ENCODE measurements around the gene SOX6. TPM values are rescaled to one million over a fixed set of nuclear protein-coding genes. Genes with fewer than 3 reads are reported as not detected.
"Not testable (repeated sequence)": the region's sequence is repeated elsewhere in the genome, so short reads cannot be mapped to it uniquely, and the experiment has no call there.

The SOX6 gene
- total RNA-seq (2014; rRNA removed; shearing (Covaris generic)), result not detected in 2 replicates

DNA sequence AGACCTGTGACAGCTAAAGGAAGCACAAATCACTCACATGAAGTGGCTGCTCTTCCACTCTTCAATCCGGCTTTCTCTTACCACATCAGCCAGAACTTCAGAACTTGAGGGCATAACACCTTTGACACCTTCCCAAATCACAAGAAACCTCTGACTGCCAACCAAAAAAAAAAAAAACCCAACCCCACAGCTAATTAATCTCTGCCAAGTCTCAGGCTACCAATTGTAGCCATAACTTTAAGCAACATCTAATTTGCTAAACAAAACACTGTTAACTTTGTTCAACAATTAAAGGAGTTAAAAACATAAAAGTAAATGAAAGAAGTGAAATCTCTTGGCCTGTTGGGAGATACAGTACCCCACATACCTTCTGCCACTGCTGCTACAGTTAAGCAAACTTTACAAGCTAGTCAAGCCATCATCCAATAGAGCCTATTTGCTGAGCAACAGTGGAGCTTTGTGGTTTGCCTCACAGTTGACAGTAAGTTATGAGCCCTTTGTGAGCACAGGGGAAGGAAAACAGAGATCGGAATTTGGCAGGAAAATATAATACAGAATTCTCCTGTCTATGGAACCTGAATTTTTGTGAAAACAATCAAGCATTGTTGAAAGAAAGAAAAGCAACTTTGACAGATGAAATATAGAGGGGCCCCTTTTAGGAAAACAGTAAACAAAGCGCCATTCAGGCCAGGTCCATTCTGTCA lies at the start of gene SOX6:
TSS of gene SOX6 (minus strand) at position 490 of the 704 bp plus-strand sequence. CDS start 15,298 bp downstream, outside the sequence.
- DNase-seq (ENCODE audit: low spot score), result no peak

GRCh38 chr11:16404781-16405285 lies 48.5 kb upstream of the SOX6 start:
- no peak for DNase-seq (ENCODE audit: low spot score)

DNA sequence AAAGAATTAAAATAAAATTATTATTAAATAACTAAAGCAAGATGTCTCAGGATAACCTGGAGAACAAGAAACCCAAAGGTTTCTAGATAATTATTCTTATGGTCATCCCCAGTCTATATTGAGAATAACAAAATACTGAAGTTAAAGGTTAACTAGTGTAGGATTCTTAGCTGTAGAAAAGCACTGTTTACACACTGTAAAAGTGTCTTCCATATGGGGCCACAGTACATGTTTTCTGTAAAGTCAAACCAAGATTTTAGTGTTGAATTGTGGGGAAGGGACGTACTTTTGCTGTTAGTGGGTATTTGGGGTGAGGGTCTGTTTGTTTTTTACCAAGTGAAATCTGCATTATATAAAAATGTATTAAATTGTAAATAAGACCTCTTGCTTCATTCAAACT lies 47.5 kb upstream of the SOX6 start:
- no peak for DNase-seq (ENCODE audit: low spot score)

DNA sequence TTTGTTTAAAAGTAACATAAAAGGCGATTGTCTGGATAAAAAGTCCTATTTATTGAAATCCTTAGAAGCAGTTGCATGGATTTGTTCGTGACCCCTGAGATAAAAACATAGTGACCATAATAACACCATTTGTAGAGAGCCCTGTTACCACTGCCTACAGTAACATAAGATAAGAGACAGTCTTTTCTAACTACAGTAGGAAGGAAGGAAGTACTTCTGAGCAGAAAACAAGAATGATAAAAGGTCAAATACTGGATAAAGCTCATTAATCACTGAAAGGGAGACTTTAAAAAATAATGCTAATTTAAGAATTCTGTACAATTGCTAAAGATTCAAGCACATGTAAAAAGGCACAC lies 47.1 kb upstream of the SOX6 start:
- DNase-seq (ENCODE audit: low spot score), result no peak

DNA sequence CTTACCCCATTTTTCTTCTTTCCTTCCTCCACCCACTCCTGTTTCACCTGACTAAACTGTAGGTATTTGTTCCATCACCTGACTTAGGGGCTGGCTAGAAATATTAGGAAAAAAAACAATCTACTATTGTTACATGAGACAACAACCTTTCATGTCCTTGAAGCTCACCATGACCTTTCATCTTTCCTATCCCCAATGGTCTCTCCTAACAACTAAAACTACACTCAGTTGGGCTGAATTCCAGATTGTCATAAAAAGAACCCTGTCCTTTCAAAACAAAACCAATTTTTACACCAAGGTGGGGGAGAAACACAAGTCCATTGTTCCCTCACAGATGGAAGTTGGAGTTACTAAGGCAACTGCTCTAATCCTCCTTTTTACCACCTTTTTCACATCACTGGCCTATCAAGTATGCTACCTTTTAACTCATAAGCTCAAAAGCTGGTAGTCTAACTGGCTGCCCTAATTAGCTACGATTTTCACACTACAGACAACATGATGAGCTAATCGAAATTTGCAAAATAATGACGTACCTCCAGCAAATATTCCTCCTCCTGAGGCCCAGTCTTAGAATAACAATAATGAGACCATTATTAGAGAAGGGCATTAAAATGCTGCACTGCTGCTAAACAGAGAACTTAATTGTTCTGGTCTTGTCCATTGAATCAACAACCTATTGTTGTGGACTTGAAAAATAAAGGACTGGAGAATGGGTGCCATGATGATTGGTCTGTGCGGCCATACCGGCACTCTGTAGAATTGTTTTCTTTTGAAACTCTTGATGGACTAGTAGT lies 46.5 kb upstream of the SOX6 start:
- DNase-seq (ENCODE audit: low spot score), result no peak

DNA sequence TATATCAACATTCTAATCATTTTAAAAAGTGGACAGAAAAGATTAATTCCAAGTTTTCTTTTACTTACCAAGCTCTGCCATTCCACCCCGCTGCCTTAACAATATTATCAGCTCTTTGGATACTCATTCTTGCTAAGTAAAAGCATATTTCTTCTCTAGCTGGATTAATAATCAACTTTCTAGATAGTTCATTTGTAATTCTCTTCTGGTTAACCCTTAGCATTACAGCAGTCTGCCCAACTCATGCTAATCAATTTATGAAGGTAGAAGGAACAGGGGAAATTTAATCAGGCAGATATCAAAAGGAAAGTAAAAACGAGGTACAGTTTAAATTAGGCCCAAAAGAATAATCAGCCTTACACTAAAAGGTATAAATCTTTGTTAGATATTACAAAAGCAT lies 41.0 kb upstream of the SOX6 start:
- no peak for DNase-seq (ENCODE audit: low spot score)

- no peak for DNase-seq (ENCODE audit: low spot score)
Measured at GRCh38 chr11:16395601-16396000, 39.3 kb upstream of the SOX6 start.

DNA sequence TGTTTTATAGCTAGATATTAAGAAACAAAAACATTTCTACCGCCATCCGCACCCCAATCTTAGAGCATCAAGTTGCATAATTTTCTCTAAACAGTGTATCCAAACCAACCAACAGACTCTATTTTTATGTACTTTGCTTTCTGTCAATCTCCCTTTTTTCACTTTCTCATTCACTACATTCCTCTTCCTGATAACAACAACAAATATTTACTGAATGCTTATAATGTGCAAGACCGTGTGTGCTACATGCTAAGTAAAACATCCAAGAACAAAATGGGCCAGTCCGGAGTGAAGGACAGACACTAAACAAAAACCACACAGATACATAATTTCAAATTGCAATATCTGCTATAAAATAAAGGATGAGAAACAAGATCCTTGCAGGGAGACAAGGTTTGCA lies 38.6 kb upstream of the SOX6 start:
- no peak for DNase-seq (ENCODE audit: low spot score)

DNA sequence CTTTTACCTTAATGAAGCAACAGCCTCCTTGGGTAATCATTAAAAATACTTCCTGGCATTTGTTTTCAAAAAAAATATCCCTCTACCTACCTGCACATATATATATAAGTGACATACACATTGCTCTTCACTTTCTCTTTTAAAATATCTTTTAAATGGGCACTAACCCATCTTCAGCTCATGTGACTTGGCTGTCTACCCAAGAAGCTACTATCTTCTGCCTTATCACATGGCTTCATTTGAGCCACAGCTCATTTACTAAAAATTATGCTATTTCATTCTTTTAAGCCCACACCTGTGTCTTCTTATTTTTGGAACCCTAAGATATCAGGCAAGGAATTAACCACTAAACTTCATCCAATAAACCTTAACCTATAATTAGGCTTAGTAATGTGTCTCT lies 37.0 kb upstream of the SOX6 start:
- no peak for DNase-seq (ENCODE audit: low spot score)

- no peak for DNase-seq (ENCODE audit: low spot score)
Measured at GRCh38 chr11:16392616-16393015, 36.3 kb upstream of the SOX6 start.

DNA sequence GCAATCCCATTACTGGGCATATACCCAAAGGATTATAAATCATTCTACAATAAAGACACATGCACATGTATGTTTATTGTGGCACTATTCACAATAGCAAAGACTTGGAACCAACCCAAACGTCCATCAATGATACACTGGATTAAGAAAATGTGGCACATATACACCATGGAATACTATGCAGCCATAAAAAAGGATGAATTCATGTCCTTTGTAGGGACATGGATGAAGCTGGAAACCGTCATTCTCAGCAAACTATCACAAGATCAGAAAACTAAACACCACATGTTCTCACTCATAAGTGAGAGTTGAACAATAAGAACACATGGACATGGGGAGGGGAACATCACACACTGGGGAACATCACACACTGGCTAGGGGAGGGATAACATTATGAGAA lies 34.5 kb upstream of the SOX6 start:
- DNase-seq (ENCODE audit: low spot score), result not testable (repeated sequence)

- no peak for DNase-seq (ENCODE audit: low spot score)
Measured at GRCh38 chr11:16385099-16385498, 28.8 kb upstream of the SOX6 start.

- DNase-seq (ENCODE audit: low spot score), result no peak
Measured at GRCh38 chr11:16382638-16383380, 26.5 kb upstream of the SOX6 start.

DNA sequence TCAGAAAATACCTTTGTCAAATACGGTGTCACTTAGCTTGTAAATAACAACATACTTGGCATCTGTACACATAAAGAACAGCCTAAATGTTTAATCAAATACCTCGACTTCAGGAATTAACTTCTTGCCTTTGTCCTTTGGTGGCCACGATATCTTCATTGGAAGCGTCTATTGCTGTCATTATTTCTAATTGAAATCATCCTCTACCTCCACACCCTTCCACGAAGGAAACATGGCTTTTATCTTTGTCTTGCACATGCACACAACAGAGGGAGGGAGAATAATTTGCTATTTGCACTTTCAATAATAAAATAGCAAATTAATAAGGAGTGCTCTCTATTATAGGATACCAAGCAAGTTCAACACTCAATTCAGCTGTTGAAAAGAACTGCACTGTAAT lies 25.8 kb upstream of the SOX6 start:
- DNase-seq (ENCODE audit: low spot score), result no peak

GRCh38 chr11:16380941-16381568 lies 24.7 kb upstream of the SOX6 start:
- DNase-seq (ENCODE audit: low spot score), result no peak

DNA sequence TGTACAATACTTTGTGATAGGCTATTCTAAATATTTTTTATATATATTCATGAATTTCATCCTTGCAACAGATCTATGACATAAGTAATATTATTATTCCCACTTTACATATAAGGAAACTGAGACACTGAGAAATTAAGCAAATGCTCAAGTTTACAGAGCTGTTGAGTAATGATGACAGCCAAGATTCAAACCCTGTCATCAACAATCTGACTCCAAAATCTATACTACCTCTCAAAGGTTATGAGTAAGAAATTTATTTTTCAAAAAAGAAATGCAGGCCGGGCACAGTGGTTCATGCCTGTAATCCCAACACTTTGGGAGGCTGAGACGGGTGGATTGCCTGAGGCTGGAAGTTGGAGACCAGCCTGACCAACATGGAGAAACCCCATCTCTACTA lies 22.6 kb upstream of the SOX6 start:
- DNase-seq (ENCODE audit: low spot score), result no peak

DNA sequence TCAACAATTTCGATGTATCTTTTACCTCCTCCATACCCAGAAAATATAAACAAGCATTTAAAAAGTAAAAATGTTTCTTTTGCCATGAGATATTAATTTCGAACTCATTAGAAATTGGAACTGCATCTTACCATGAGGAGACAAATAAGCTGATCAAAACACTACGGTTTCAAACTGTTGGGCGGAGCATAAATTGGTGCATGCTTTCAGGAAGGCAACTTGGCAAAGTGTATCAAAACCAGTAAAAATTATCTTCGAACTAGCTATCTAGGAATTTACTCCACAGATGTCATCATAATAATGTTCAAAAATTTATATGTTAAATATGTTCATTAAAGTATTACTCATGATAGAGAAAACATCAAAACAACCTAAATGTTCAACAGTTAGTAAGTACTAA lies 21.4 kb upstream of the SOX6 start:
- no peak for DNase-seq (ENCODE audit: low spot score)

DNA sequence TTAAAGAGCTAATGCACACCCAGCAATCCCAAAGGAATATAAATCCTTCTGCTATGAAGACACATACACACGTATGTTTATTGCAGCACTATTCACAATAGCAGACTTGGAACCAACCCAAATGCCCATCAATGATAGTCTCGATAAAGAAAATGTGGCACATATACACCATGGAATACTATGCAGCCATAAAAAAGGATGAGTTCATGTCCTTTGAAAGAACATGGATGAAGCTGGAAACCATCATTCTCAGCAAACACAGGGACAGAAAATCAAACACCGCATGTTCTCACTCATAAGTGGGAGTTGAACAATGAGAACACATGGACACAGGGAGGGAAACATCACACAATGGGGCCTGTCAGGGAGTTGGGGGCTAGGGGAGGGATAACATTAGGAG lies 19.3 kb upstream of the SOX6 start:
- not testable (repeated sequence) for DNase-seq (ENCODE audit: low spot score)

DNA sequence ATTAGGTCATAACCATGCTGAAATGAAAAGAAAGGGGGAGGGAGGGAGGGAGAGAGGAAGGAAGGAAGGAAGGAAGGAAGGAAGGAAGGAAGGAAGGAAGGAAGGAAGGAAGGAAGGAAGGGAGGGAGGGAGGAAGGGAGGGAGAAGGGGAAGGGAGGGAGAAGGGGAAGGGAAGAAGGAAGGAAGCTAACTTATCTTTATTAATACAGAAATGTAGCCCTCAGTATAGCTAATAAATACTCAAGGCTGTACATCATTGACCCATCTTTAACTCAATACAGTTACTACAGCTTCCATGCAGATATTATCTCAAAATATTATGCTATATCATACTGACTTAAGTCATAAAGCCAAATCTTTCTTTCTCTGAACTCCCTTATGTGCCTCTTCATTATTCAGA lies 17.4 kb upstream of the SOX6 start:
- DNase-seq (ENCODE audit: low spot score), result no peak

DNA sequence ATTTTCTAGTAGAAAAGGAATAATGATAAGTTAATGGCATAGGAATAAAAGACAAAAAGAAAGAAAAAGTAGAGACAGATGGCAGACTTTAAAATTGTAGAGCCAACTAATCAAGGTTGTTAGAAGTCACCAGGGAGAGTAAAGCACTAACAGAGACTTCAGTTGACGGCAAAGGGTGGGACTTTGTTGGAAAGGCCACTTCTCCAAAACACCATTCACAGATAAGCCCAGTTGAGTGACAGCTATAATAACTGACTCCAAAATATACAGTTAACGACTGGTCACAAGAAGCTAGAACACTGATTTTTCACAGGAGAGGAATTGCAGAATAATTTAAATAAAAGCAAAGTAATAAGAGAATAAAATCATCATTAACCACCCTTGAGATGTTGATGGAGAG lies 16.0 kb upstream of the SOX6 start:
- DNase-seq (ENCODE audit: low spot score), result no peak

GRCh38 chr11:16367252-16367651 lies 10.9 kb upstream of the SOX6 start:
- DNase-seq (ENCODE audit: low spot score), result no peak

DNA sequence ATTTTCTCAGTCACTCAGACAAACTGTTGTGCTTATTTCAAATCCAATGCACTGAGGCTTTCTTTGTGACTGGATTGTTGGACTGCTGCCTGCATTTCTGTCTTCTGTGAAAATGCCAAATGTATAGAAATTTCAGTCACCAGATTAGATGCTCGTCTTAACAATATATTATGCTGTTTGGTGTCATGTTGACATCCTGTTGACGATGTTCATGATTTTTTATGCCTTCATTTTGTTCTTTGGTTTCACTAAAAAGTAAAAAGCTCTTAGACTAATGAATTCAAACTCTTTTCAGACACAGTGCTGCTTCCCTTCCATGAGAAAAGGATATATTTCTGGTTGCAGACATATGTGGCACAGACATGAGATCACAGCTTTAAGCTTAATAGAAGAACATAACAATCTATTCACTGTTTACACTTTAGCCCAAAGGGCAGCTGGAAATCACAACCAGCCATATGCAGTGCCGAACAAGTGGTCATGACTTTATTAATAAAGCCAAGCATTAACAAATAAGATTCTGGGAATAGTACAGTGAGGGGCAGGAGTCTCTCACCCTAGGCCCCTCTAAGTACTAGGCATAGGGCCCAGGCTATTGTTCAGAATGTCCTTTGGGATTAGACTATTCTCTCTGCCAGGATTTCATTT lies 9.4 kb upstream of the SOX6 start:
- no peak for DNase-seq (ENCODE audit: low spot score)

Data from A172 (cell line).